Endothelial cell of umbilical vein (primary cell): ENCODE data around the gene MCM5. TPM values are rescaled to one million over a fixed set of nuclear protein-coding genes. Genes with fewer than 3 reads are reported as not detected.

ENCODE experiments used
- BruUV-seq: library from RNA; stranded (reverse); fragments of 400-500 nt; replicated peaks from 2 replicates; lab custom pipeline; 2021; lab: Mats Ljungman, UMichigan
- CTCF ChIA-PET: fragments of 300-600, 350-600 bp; sonication (Branson Sonifier 250); formaldehyde crosslinking; loops from one replicate; lab custom pipeline; 2021; ENCODE audit warnings: antibody characterized with exemption, inconsistent platforms; lab: Charles Lee
- POLR2A ChIA-PET: fragments of 300-600, 350-600 bp; sonication (Branson Sonifier 250); formaldehyde crosslinking; loops from one replicate; lab custom pipeline; 2021; ENCODE audit warnings: antibody characterized with exemption, inconsistent platforms; lab: Charles Lee
- DNase-seq: peaks from one replicate; pipeline ENCODE4 v3.0.0-alpha.2; 2011; ENCODE audit warnings: low read depth, low spot score
- FAIRE-seq: peaks from 2 replicates; lab custom pipeline; 2011; peaks lifted over from hg19 to GRCh38; lab: Jason Lieb, UNC
- H2AFZ ChIP-seq: 2 replicates; pipeline ENCODE4 v1.6.0; 2012; ENCODE audit warnings: low read depth, low read length, control low read depth, inconsistent platforms
- H3K27ac ChIP-seq: 2 replicates; pipeline ENCODE4 v1.5.1; 2011; ENCODE audit warnings: low read depth, mild to moderate bottlenecking, control low read depth, low read length, moderate library complexity; ENCODE audit not compliant: insufficient read depth
- H3K27me3 ChIP-seq, 2 experiments: 2 replicates each; pipeline versions ENCODE4 v1.6.0 to v1.6.1; 2011; ENCODE audit warnings: low read length in 2 of 2, mixed read lengths in 1 of 2; ENCODE audit not compliant: control insufficient read depth in 2 of 2, insufficient read depth in 2 of 2
- H3K36me3 ChIP-seq, 2 experiments: 2 replicates in 1 of 2; 3 replicates in 1 of 2; pipeline ENCODE4 v1.5.1; 2011; ENCODE audit warnings: low read length in 2 of 2, mild to moderate bottlenecking in 1 of 2, moderate library complexity in 1 of 2; ENCODE audit not compliant: control insufficient read depth in 2 of 2, insufficient read depth in 2 of 2; ENCODE audit errors: extremely low read depth in 1 of 2
- H3K4me1 ChIP-seq: 3 replicates; pipeline ENCODE4 v1.5.1; 2011; ENCODE audit warnings: mild to moderate bottlenecking, low read length; ENCODE audit not compliant: control insufficient read depth, insufficient read depth; ENCODE audit errors: extremely low read depth
- H3K4me2 ChIP-seq: 2 replicates; pipeline ENCODE4 v1.6.1; 2011; ENCODE audit warnings: low read length, control low read depth, mixed read lengths; ENCODE audit not compliant: insufficient read depth
- H3K4me3 ChIP-seq, 3 experiments: fragments of 200-600 bp in 1 of 3; sonication (generic), shearing (Covaris generic) in 1 of 3; replicated peaks in 1 of 3; 2 replicates each; pipeline ENCODE4 v1.5.1; 2011 to 2016; ENCODE audit warnings: control low read depth in 3 of 3, low read length in 3 of 3, mild to moderate bottlenecking in 2 of 3, inconsistent platforms in 1 of 3, low read depth in 1 of 3, moderate library complexity in 1 of 3; ENCODE audit not compliant: insufficient read depth in 1 of 3
- H3K79me2 ChIP-seq: 2 replicates; pipeline ENCODE4 v1.6.0; 2012; ENCODE audit warnings: low read length, inconsistent platforms; ENCODE audit not compliant: control insufficient read depth, insufficient read depth
- H3K9ac ChIP-seq: replicated peaks from 2 replicates; pipeline ENCODE3; 2011; ENCODE audit warnings: low read length, control low read depth; ENCODE audit not compliant: insufficient read depth; ENCODE audit errors: extremely low read depth
- H3K9me1 ChIP-seq: replicated peaks from 3 replicates; pipeline ENCODE4 v1.6.0; 2011; ENCODE audit warnings: mild to moderate bottlenecking, low read length; ENCODE audit not compliant: control insufficient read depth, insufficient read depth; ENCODE audit errors: extremely low read depth
- H3K9me3 ChIP-seq: replicated peaks from 2 replicates; pipeline ENCODE4 v1.5.1; 2012; ENCODE audit warnings: low read length, inconsistent platforms; ENCODE audit not compliant: control insufficient read depth, insufficient read depth
- H4K20me1 ChIP-seq: replicated peaks from 2 replicates; pipeline ENCODE3; 2011; ENCODE audit warnings: mild to moderate bottlenecking, low read length; ENCODE audit not compliant: control insufficient read depth, insufficient read depth; ENCODE audit errors: extremely low read depth
- GATA2 ChIP-seq: IDR thresholded peaks from 2 replicates; pipeline ENCODE4 v1.7.0; 2011; ENCODE audit warnings: low read depth, mild to moderate bottlenecking, moderate library complexity, mixed read lengths, low read length; ENCODE audit not compliant: insufficient read length, insufficient read depth
- JUN ChIP-seq: IDR thresholded peaks from 2 replicates; pipeline ENCODE4 v1.6.1; 2011; ENCODE audit warnings: borderline replicate concordance, low read depth; ENCODE audit not compliant: insufficient read length, insufficient read depth
- MYC ChIP-seq: IDR thresholded peaks from one replicate; pipeline ENCODE4 v1.6.1; 2011; ENCODE audit warnings: mild to moderate bottlenecking, low read depth, low read length
- POLR2AphosphoS5 ChIP-seq: IDR thresholded peaks from 2 replicates; pipeline ENCODE4 v1.6.1; 2012; ENCODE audit warnings: low read depth, mild to moderate bottlenecking, control low read depth, low read length, moderate library complexity; ENCODE audit not compliant: insufficient read depth
- dilution Hi-C: fragments of 300-500 bp; cut with MboI; formaldehyde crosslinking; loops from one replicate; pipeline ENCODE4 v1.15.0; 2019; ENCODE audit warnings: low sequenced_read_pairs; ENCODE audit not compliant: extremely low pct_ligation_motif_present
- intact Hi-C: fragments of 100-400 bp; cut with micrococcal nuclease; formaldehyde crosslinking; loops from one replicate; pipeline ENCODE4 v1.10.0; 2022
- polyA plus RNA-seq, 4 experiments: library from polyadenylated mRNA; depleted of rRNA in 3 of 4; stranded (reverse) in 3 of 4; unstranded in 1 of 4; fragments of >200 nt; gene quantifications; 2 replicates each; pipeline versions ENCODE4 v1.2.1 to v1.2.3, GENCODE V29; 2011 to 2012; ENCODE audit warnings: missing spikeins in 1 of 4
- total RNA-seq: library from RNA; stranded (reverse); gene quantifications from 2 replicates; pipeline ENCODE4 v1.2.3, GENCODE V29; 2021
- TF ChIP-seq, protein P1 (sequence below): IDR thresholded peaks from 2 replicates; pipeline ENCODE4 v1.6.1; 2011; ENCODE audit not compliant: insufficient read depth, insufficient read length
- TF ChIP-seq, protein P2 (sequence below), 2 donors: IDR thresholded peaks; 1 replicate in 1 of 2; 2 replicates in 1 of 2; pipeline ENCODE4 v1.5.1; 2011; ENCODE audit warnings: low read length in 2 of 2, mild to moderate bottlenecking in 2 of 2, moderate library complexity in 2 of 2, control low read depth in 1 of 2, inconsistent platforms in 1 of 2, low read depth in 1 of 2; ENCODE audit not compliant: insufficient read depth in 1 of 2; ENCODE audit errors: extremely low read depth in 1 of 2

The MCM5 gene
- total and polyA plus RNA-seq, 2 donors (not counting 3 experiments of a cell fraction or from before 2014, with no cell fraction given) = 67.8 to 111 TPM

DNA sequence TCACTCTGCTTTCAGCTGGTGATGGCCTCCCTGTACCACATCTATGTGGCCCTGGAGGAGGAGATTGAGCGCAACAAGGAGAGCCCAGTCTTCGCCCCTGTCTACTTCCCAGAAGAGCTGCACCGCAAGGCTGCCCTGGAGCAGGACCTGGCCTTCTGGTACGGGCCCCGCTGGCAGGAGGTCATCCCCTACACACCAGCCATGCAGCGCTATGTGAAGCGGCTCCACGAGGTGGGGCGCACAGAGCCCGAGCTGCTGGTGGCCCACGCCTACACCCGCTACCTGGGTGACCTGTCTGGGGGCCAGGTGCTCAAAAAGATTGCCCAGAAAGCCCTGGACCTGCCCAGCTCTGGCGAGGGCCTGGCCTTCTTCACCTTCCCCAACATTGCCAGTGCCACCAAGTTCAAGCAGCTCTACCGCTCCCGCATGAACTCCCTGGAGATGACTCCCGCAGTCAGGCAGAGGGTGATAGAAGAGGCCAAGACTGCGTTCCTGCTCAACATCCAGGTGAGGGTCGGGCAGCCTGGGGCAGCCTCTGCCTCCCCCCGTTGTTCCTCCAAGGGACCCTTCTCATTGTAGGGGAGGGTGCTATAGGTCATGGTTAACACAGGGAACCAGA, 13.2 kb upstream of the MCM5 start:
- Histone ChIP-seq H3K4me1 (peaks cover 4% of the 10 kb centered on the region), H3K79me2 (peaks cover 7% of the 10 kb centered on the region), H3K4me3 (no peak overlapping the region), H3K9me3 (no peaks in the 10 kb centered on the region), H3K27ac (no peak overlapping the region), H2AFZ (no peak overlapping the region), H3K9ac (no peak overlapping the region), H3K9me1 (no peaks in the 10 kb centered on the region), H4K20me1 (no peaks in the 10 kb centered on the region), H3K27me3 (no peaks in the 10 kb centered on the region), H3K4me2 (no peak overlapping the region), H3K36me3 (peaks cover 5 to 32% of the 10 kb centered on the region in 2 experiments)
- TF ChIP-seq MYC = no peak
- TF ChIP-seq, protein P1, sequence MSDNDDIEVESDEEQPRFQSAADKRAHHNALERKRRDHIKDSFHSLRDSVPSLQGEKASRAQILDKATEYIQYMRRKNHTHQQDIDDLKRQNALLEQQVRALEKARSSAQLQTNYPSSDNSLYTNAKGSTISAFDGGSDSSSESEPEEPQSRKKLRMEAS = no peak
- TF ChIP-seq POLR2AphosphoS5 = no peak
- TF ChIP-seq GATA2 = no peak
- TF ChIP-seq JUN = no peak
- TF ChIP-seq, protein P2, sequence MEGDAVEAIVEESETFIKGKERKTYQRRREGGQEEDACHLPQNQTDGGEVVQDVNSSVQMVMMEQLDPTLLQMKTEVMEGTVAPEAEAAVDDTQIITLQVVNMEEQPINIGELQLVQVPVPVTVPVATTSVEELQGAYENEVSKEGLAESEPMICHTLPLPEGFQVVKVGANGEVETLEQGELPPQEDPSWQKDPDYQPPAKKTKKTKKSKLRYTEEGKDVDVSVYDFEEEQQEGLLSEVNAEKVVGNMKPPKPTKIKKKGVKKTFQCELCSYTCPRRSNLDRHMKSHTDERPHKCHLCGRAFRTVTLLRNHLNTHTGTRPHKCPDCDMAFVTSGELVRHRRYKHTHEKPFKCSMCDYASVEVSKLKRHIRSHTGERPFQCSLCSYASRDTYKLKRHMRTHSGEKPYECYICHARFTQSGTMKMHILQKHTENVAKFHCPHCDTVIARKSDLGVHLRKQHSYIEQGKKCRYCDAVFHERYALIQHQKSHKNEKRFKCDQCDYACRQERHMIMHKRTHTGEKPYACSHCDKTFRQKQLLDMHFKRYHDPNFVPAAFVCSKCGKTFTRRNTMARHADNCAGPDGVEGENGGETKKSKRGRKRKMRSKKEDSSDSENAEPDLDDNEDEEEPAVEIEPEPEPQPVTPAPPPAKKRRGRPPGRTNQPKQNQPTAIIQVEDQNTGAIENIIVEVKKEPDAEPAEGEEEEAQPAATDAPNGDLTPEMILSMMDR (IDR thresholded peaks at IDR 0.05; ENCODE audit: extremely low read depth in 1 of 2, insufficient read depth in 1 of 2, low read depth in 1 of 2, low read length in 2 of 2) = no peak
- POLR2A ChIA-PET = no interaction called here
- CTCF ChIA-PET = no interaction called here
- dilution Hi-C loops = no loop called here
- no peak for DNase-seq
- no peak for FAIRE-seq
- no TSS peak for BruUV-seq
- intact Hi-C loops = no loop called here
